Hematopoietic multipotent progenitor cell treated with erythropoietin and hydrocortisone succinate and interleukin-3 and kit ligand, for 8 days (in vitro differentiated cells): ENCODE data around the gene SCRN1.
A peak's percentile ranks its signal among the peaks of the same experiment; 100 is the strongest.
"Not testable (repeated sequence)": the region's sequence is repeated elsewhere in the genome, so short reads cannot be mapped to it uniquely, and the experiment has no call there.

Experiments used
- DNase-seq: peaks from one replicate; pipeline ENCODE4 v3.0.0-alpha.2; 2015

SCRN1 gene

GRCh38 chr7:29924006-29924405 lies 65.6 kb downstream of the SCRN1 start:
- DNase-seq, result no peak

GRCh38 chr7:29922921-29923700 lies 66.5 kb downstream of the SCRN1 start:
- no peak for DNase-seq

- peak; percentile 76 for DNase-seq
Observed at GRCh38 chr7:29921404-29922010, 68.1 kb downstream of the SCRN1 start.

- no peak for DNase-seq
Observed at GRCh38 chr7:29920491-29920890, 69.1 kb downstream of the SCRN1 start.

- DNase-seq, result no peak
Observed at GRCh38 chr7:29919790-29920189, 69.8 kb downstream of the SCRN1 start.

GRCh38 chr7:29918850-29919249 lies 70.8 kb downstream of the SCRN1 start:
- no peak for DNase-seq

- DNase-seq, result no peak
Observed at GRCh38 chr7:29917641-29918040, 72.0 kb downstream of the SCRN1 start.

GRCh38 chr7:29915481-29916215 lies 74.0 kb downstream of the SCRN1 start:
- no peak for DNase-seq

- DNase-seq, result no peak
Observed at GRCh38 chr7:29914180-29914579, 75.4 kb downstream of the SCRN1 start.

GRCh38 chr7:29906200-29907022 lies 83.2 kb downstream of the SCRN1 start:
- DNase-seq, result no peak

- DNase-seq, result no peak
Observed at GRCh38 chr7:29900745-29901144, 88.9 kb downstream of the SCRN1 start.

- DNase-seq, result no peak
Observed at GRCh38 chr7:29898301-29898700, 91.3 kb downstream of the SCRN1 start.

GRCh38 chr7:29896685-29897411 lies 92.8 kb downstream of the SCRN1 start:
- DNase-seq, result no peak

- DNase-seq, result peak; percentile 49
Observed at GRCh38 chr7:29895559-29895958, 94.0 kb downstream of the SCRN1 start.

- DNase-seq, result no peak
Observed at GRCh38 chr7:29894256-29894655, 95.3 kb downstream of the SCRN1 start.

- no peak for DNase-seq
Observed at GRCh38 chr7:29893351-29893965, 96.1 kb downstream of the SCRN1 start.

- no peak for DNase-seq
Observed at GRCh38 chr7:29892231-29892630, 97.4 kb downstream of the SCRN1 start.

GRCh38 chr7:29891766-29892165 lies 97.8 kb downstream of the SCRN1 start:
- peak; percentile 90 for DNase-seq

GRCh38 chr7:29890786-29891185 lies 98.8 kb downstream of the SCRN1 start:
- DNase-seq, result not testable (repeated sequence)

GRCh38 chr7:29890251-29890650 lies 99.3 kb downstream of the SCRN1 start:
- peak; percentile 18 for DNase-seq

- DNase-seq, result no peak
Observed at GRCh38 chr7:29889288-29889687, 100.3 kb downstream of the SCRN1 start.

- DNase-seq, result no peak
Observed at GRCh38 chr7:29888006-29888405, 101.6 kb downstream of the SCRN1 start.
